GM13976 (cell line): ENCODE results near the gene RANBP10.

ENCODE experiments used
- DNase-seq: peaks from one replicate; pipeline ENCODE4 v3.0.0; 2012; ENCODE audit warnings: low spot score
- CTCF ChIP-seq: IDR thresholded peaks from 2 replicates; pipeline ENCODE4 v1.5.1; 2012; ENCODE audit warnings: borderline replicate concordance, mild to moderate bottlenecking; ENCODE audit not compliant: insufficient read depth; ENCODE audit errors: extremely low read depth, missing control alignments, control extremely low read depth
- in situ Hi-C: fragments of 300-500 bp; cut with MboI; formaldehyde crosslinking; loops from one replicate; pipeline ENCODE4 v1.12.0; 2022; ENCODE audit warnings: low sequenced_read_pairs, mixed read lengths, inconsistent platforms; ENCODE audit not compliant: unreplicated experiment

RANBP10 gene

DNA sequence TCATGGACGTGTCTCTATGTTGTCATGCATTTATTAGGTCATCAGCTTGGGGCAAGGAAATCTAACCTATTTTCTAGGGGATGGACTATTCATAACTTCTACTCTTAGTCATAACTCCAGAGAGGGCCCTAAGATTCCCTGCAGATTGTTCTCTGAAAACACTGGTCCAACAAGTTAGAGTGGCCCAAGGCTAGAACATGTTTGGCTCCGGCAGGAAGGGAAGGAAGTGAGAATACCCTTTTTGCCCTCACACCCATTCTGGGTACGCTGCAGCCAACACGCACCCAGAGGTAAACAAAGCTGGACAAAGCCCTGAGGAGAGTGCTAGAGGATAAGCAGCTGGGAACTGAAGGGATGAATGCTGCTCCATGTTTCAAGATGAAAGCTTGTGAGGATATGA, 129.8 kb downstream of the RANBP10 start:
- no peak for TF ChIP-seq CTCF
- peak; percentile 7 for DNase-seq
- in situ Hi-C loops, result loop anchor here (10.0 to 25.0 kb wide), 2 partner anchors 248 to 361 kb away; no protein-coding TSS in a partner anchor

DNA sequence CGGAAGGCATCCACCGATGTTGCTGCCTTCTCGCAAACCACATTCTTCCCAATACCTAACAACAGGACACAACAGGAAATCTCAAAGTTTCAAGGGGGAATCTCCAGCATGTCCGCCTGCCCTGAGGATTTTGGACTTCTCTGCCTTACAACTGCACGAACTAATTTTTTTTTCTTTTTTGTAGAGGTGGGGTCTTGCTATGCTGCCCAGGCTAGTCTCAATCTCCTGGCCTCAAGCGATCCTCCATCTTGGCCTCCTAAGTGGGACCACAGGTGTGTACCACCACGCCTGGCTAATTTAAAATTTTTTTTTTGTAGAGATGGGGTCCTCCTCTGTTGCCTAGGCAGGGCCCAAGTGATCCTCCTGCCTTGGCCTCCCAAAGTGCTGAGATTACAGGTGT, 130.4 kb downstream of the RANBP10 start:
- in situ Hi-C loops, result loop anchor here (10.0 to 25.0 kb wide), 2 partner anchors 249 to 361 kb away; no protein-coding TSS in a partner anchor
- TF ChIP-seq CTCF, result no peak

GRCh38 chr16:67675579-67675935, 130.8 kb downstream of the RANBP10 start:
- peak; percentile 13 for DNase-seq
- no peak for TF ChIP-seq CTCF
- in situ Hi-C loops, result loop anchor here (10.0 to 25.0 kb wide), 2 partner anchors 249 to 362 kb away; no protein-coding TSS in a partner anchor

More for the DNA sequence above, 130.4 kb downstream of the RANBP10 start:
- DNase-seq, result no peak

DNA sequence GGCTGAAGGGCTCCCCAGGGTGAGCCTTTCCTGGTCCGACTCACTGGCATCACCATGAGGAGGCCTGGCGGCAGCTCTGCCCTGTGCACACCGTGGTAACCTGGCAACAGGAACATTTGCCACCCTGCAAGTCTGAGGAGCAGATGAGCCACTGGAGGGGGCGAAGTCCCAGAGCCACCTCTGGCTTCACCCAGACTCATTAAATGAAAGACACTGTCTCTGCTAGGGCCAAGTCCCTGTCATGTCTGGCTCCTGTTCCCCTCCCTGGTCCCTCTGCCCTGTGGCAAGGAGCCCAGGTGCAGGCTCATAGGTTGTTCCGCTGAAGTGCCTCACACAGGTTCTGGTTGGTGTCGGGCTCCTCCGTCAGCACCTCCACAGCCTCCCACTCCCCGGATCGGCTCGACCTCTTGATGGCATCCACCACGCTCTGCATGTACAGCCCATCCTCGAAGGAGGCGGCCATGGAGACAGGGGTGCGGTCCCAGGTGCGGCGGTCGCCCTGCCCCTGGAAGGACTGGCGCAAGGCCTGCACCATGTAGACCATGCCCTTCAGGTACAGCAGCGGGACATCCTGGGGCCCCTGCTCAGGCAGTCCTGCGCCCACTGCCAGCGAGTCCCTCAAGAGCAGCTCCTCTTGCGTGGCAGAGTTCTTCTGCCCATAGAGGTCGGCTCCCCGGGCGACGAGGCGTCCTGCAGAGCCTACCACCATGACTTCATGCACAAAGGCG, 131.3 kb downstream of the RANBP10 start:
- no peak for TF ChIP-seq CTCF
- peak; percentile 22 for DNase-seq
- in situ Hi-C loops, result loop anchor here (10.0 to 25.0 kb wide), 2 partner anchors 250 to 362 kb away; no protein-coding TSS in a partner anchor

GRCh38 chr16:67673712-67674580, 132.4 kb downstream of the RANBP10 start:
- TF ChIP-seq CTCF, result no peak
- in situ Hi-C loops, result loop anchor here (10.0 kb wide), 1 partner anchor 251 kb away; no protein-coding TSS in a partner anchor
- peak; percentile 17 for DNase-seq
